OCI-LY7 (cell line): ENCODE data around the gene KCTD5.
"Not testable (repeated sequence)": the region's sequence is repeated elsewhere in the genome, so short reads cannot be mapped to it uniquely, and the experiment has no call there.

Source experiments
- EZH2phosphoT487 ChIP-seq: fragments of 200-600 bp; sonication (generic); IDR thresholded peaks from 2 replicates; pipeline ENCODE4 v1.6.1; 2018; ENCODE audit warnings: low read depth, borderline replicate concordance, mild to moderate bottlenecking, mixed run types, antibody characterized with exemption, low read length, moderate library complexity, mixed read lengths
- TF ChIP-seq, protein P1 (sequence below): fragments of 200-600 bp; sonication (generic); conservative IDR thresholded peaks from 2 replicates; pipeline ENCODE4 v1.5.1; 2014; ENCODE audit warnings: mild to moderate bottlenecking, antibody characterized with exemption, low read length, moderate library complexity, mixed read lengths

DNA sequence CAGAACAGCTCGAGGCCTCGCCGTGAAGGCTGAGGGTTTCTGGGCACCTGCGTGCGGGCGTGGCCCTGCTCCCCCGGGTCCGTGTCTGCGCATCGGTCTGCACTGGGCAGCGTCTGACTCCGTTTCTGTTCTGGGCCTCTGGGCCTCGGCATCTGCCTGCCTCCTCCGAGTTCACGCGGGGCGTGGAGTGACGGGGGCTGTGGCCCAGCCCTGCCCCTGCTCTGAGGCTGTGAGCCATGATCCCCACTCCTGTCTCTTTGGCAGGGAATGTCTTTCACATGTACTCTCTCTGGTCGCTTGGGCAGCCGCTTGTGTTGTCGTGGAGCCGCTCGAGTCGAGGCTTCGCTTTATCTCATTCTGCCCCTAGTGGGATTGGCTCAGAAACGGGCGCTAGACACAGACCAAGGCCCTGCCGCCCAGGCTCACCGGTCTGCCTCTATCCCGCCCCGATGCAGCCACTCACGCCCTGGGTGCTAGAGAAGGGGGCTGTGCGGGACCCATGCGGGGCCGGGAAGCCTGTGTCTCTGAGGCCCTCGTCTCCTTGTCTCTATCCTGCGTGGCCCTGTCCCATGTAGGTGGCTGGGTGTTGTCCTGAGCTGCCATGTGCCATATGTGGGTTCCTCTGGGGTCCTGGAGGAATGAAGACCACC is 14.4 kb downstream of the KCTD5 start:
- TF ChIP-seq, protein P1, sequence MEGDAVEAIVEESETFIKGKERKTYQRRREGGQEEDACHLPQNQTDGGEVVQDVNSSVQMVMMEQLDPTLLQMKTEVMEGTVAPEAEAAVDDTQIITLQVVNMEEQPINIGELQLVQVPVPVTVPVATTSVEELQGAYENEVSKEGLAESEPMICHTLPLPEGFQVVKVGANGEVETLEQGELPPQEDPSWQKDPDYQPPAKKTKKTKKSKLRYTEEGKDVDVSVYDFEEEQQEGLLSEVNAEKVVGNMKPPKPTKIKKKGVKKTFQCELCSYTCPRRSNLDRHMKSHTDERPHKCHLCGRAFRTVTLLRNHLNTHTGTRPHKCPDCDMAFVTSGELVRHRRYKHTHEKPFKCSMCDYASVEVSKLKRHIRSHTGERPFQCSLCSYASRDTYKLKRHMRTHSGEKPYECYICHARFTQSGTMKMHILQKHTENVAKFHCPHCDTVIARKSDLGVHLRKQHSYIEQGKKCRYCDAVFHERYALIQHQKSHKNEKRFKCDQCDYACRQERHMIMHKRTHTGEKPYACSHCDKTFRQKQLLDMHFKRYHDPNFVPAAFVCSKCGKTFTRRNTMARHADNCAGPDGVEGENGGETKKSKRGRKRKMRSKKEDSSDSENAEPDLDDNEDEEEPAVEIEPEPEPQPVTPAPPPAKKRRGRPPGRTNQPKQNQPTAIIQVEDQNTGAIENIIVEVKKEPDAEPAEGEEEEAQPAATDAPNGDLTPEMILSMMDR: not testable (repeated sequence)
- not testable (repeated sequence) for TF ChIP-seq EZH2phosphoT487
